HG02981 (cell line): Measurements from ENCODE around the gene TCIRG1.

ENCODE experiments used
- ATAC-seq: cut with Tn5 transposase; IDR thresholded peaks from one replicate; pipeline ENCODE4 v1.9.1; 2021; ENCODE audit warnings: mild to moderate bottlenecking, moderate library complexity; ENCODE audit not compliant: unreplicated experiment

TCIRG1 gene

DNA sequence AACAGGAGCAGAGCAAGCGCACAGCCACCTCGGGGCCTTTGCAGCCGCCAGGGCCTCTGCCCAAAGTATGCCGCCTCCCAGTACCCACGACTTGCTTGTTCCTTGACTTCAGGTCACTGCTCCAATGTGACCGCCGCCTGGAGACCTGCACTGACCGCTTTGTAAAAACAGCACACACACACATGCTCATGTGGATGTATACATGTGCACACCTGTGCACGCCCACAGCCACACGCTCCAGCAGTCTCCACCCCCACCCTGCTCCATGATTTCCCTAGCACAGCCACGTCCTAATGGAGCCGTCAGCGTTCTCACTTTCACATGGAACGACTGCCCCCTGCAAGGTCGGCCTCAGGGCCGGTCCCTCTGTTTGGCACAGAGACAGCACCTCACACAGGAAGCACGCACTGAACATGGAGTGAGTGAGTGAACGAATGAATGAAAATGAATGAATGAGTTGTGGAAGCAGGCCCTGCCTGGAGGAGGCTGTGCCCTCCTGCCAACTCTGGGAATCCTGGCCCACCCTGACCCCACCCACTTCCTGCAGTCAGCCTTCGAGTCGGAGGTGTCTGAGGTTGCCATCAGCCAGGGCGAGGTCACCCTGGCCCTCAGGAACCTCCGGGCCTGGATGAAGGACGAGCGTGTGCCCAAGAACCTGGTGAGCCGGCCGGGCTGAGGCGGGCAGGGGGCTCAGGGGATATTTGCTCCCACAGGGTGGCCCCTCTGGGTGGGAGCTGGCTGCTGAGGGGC lies 20.7 kb upstream of the TCIRG1 start:
- no peak for ATAC-seq

DNA sequence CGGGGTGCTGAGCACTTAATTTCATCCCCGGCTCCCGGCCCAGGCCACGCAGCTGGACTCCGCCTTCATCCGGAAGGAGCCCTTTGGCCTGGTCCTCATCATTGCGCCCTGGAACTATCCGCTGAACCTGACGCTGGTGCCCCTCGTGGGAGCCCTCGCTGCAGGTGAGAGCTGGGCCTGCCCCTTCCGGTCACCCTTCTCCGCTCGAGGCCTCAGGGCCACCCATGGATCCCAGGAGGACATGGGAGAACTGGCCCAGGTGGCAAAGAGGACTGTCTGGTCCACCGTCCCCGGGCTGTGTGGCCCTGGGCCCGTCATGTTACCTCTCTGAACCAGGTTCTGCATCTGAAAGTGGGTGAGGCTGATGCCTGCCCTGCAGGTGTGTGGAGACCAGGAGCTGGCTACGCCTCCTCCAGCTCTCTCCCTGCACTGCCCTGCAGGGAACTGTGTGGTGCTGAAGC lies 20.1 kb upstream of the TCIRG1 start:
- no peak for ATAC-seq

DNA sequence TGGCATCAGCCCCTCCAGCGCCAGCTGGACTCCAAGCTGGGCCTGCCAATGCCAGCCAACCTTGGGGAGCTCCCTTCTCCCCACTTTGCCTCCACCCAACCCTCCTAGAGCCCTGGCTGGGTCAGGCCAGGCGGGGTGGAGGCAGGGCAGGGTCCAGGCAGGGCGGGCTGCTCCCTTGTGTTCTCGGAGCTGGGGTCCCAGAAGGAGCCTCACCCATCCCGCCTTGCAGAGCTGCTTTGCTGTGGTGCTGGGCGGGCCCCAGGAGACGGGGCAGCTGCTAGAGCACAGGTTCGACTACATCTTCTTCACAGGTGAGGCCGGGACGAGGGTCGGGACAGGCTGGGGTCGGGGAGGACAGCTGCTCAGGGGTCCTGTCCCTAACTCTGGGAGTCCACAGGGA lies 19.3 kb upstream of the TCIRG1 start:
- no peak for ATAC-seq

DNA sequence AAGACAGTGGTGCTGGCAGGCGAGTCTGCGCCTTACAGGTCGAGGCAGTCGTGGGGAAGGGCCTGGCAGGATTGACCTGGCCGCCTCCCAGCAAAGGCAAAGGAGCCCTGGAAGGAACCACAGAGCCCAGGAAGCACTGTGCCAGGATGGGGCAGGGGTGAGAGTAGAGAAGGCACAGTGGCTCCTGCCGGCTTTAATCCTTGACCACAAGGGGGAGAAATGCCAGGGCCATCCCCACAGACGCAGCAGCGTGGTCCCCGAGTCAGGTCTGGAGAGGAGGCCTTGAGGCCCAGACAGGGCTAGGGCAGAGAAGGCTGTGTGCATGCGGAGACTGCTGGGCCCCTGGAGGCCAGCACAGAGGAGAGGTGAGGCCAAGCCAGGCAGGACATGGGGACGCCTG lies 18.2 kb upstream of the TCIRG1 start:
- no peak for ATAC-seq

DNA sequence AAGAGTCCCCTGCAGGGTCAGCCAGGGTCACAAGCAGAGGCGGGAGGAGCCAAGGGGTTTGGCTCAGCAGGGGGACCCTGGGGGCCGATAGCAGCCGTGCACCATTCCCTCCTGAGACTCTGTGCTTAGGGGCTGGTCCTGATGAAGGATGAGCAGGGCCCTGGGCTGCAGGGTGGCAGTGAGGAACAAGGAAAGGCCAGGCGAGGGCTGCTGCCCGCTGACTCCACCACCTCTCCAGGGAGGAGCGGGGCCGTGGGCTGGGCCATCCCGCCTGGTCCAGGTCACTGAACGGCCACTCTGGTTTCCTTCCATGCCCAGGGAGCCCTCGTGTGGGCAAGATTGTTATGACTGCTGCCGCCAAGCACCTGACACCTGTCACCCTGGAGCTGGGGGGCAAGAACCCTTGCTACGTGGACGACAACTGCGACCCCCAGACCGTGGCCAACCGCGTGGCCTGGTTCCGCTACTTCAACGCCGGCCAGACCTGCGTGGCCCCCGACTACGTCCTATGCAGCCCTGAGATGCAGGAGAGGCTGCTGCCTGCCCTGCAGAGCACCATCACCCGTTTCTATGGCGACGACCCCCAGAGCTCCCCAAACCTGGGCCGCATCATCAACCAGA lies 17.5 kb upstream of the TCIRG1 start:
- no peak for ATAC-seq

DNA sequence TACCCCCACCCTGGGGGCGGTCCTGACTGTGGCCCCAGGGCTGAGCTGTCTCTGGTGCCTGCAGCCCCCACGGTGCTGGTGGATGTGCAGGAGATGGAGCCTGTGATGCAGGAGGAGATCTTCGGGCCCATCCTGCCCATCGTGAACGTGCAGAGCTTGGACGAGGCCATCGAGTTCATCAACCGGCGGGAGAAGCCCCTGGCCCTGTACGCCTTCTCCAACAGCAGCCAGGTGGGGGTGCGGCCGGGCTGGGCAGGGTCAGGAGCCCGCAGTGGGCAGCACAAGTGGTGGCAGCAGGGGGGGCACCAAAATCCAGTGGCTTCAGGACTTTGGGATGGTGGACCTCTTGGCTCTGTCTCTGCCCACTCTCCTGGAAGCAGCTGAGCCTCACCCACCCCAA lies 16.3 kb upstream of the TCIRG1 start:
- no peak for ATAC-seq

DNA sequence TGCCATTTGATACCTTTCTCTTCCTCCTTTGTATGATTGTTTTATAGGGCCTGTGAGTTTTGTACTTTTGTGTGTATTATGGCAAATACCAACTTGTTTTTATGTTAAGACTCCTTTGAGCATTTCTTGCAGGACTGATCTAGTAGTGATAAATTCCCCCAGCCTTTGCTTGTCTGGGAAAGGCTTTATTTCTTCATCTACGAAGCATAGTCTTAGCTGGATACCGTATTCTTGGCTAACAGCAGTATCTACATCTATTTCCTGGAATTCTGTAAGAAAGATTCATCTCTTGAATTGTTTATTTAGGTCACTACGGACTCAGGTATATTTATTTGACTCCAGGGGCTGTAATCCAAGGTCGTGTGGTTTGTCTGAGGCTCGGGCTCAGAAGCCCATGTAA lies 14.3 kb upstream of the TCIRG1 start:
- ATAC-seq: no peak

DNA sequence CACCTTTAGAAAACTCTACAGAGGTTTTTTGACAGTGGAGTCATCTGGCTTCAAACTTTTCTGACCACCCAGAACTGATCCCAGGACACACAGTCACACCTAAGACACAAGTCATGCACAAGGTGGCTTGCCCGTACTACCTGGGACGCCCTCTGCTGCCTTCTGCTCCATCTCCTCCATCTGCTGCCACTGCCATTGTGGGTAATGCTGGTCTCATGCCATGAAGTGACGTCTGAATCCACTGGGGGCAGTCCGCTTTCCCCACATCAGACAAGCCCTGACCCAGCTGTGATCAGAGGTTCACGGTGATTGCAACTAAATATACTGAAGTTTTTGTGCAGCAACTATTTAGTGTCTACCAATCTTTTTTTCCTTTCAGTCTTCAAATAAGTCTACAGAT lies 13.8 kb upstream of the TCIRG1 start:
- ATAC-seq: no peak

DNA sequence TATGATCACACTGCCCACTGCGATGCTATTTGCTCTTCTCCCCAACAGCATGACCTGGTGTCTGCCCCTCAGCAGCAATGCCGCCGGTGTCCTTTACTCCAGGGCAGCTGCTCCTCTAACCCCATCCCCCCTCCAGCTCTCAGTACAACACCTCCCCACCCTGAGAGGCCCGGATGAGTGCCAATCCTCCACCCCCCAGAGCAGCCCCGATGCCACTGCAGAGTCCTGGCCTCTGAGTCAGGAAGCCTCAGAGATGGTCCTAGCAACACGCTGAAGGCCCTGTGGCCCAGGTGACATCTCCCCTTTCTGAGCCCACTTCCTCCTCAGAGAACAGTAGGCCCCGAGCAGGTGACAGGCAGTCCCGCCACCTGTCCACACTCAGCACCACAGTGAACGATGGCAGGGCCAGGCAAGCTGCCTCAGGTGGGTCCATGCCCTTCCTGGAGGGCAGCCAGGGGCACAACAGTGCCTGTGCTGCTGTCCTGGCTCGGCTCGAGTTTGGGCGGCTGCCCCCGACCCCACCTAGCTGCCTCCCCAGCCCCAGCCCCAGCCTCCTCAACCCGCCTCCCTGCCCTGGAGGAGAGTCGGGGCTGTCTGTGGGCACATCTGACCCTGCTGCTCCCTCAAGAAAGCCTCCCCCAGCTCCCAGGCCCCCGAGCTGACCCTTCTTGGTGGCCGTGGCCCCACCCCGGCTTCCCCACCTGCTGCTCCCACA lies 12.3 kb upstream of the TCIRG1 start:
- no peak for ATAC-seq

DNA sequence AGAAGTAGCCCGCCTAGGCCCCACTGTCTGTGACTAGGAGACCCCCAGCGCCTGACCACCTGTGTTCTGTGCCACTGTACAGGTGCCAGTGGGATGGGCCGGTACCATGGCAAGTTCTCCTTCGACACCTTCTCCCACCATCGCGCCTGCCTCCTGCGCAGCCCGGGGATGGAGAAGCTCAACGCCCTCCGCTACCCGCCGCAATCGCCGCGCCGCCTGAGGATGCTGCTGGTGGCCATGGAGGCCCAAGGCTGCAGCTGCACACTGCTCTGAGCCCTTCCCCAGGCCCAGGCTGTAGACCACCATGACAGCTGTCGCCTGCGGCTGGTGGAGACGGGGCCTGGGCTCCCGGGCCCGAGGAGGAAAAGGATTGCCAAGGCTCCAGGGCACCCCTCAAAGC lies 11.2 kb upstream of the TCIRG1 start:
- no peak for ATAC-seq

DNA sequence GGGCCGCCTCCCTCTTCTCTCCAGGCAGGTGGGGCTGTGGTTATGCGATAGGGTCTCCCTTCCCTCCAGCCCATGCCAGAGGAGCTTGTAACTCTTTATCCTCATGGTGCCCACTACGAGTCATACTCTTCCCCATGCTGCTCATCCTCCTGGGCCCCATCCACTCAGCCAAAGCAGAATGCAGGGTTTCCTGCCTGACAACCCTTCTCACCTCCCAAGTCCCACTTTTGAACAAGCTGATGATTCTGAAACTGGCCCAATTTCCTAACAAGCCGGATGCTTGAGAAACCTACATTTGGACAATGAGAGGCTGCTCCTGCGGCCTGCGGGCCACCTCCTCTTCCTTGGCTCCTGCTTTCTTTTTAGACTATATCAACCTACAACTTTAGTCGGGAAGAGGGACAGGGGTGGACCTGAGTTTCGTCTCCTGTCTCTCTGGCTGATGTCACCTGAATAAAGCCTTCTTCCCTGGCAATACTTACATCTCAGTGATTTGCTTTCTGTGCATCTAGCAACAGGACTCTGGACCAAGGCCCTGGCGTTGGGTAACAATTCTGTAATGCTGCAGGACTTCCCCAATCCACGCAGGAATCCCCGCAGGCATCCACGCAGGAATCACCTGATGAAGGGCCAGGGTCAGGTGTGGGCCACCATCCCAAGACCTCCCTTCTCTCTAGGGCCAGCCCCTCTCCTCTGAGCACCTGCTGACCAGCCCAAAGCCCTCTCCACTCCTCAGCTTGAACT lies 9.9 kb upstream of the TCIRG1 start:
- no peak for ATAC-seq

DNA sequence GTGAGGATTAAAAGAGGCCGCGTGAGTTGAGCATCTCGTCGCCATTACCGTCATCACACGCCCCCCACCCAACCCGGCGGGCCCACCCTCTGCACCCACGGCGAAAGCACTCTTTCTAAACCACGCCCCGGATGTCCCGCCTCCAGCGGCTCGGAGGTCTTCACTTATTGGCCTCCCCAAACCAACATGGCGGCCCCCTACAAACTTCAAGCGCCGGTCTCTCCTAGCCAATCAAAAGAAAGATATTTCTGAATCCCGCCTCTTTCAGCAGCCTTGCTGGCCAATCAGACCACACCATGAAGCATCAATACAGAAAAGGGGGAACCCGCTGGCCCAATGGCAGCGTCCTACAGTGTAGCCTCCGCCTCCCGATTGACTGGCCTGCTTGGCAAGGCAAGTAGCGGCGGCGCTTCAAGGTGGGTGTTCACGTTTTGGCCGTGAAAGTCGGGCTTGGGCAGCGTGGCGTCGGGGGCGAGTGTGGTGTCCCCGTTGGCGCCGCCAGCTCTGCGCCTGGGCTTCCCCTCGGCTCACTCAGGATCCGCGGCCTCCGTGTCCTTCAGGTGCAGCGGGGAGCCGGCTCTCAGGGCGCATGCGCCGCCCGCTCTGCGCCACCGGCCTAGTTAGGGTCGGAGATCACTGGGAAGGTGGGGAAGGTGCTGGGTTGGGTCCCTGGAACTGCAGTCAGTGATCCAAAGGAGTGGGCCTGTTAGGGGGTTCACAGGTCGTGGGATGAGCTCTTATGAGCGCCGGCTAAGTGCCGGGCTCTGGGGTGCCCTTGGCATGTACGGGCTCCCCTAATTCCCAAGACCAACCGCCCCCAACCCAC lies 8.3 kb upstream of the TCIRG1 start, which contains the start of gene NDUFS8:
NDUFS8 (plus strand) TSS at position 364 of the 826 bp plus-strand sequence. CDS start 1,471 bp downstream, outside the sequence.
- ATAC-seq: peak; percentile 92

DNA sequence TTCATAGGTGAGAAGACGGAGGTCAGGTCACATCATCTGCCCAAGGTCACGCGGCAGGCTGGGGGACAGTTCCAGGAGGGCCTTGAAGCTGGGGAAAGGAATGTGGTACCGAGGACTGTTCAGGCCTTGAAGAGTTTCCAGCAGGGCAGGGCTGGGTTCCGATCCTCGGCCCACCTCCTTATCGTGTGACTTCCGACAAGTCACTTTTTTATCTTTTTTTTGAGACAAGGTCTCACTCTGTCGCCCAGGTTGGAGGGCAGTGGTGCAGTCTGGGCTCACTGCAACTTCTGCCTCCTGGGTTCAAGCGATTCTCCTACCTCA lies 7.7 kb upstream of the TCIRG1 start:
- ATAC-seq: no peak

DNA sequence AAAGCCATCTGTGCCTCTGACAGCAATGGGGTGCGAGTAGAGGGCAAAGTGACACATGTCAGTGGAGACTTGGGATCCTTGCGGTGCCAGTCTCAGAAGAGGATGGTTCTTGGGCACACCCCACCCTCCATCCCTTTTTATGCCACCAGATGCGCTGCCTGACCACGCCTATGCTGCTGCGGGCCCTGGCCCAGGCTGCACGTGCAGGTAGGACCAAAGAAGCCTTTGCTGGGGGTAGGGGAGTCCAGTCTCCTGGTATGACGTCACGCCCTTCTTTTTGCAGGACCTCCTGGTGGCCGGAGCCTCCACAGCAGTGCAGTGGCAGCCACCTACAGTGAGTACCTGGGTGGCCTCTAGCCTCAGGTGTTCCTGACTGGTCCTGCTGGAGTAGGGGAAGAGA lies 6.8 kb upstream of the TCIRG1 start:
- no peak for ATAC-seq

DNA sequence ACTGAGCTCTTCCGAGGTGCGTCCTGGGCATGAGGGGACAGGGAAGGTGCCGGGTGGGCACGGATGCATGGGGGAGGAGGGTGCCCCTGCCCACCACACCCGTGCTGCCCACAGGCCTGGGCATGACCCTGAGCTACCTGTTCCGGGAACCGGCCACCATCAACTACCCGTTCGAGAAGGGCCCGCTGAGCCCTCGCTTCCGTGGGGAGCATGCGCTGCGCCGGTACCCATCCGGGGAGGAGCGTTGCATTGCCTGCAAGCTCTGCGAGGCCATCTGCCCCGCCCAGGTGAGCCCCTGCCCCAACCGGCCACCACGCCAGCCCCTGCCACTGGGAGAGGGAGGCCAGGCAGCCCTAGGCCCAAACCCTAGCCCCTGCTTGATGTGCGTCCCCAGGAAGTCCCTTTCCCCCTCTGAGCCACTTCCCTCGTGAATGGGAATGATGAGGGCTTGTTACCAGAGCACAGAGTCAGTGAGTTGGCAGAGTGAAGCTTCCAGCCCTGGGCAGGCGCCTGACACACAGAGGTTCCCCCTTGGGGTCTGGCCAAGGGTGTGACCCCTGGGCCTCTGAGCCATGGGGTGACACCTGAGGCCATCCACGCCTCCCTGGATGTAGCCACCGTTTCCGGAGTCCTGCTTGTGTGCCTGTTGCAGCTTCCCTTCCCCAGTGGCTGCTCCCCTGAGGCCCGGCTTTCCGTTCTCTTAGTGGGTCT lies 5.7 kb upstream of the TCIRG1 start:
- no peak for ATAC-seq

DNA sequence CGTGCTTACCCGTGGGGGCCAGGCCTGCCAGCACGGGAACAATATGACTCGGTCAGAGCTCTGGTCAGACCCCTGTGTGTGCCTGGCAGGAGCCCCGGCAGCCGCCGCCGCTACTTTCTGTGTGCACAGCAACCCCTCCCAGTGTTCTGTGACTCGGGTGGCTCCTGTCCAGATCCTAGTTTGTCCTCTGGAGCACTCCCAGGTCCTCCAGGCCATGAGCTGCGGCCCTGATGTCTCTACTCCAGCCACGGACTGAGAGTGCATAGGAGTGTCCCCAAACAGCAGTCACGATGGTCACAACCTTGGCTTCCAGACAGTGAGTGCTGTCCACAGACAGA lies 5.1 kb upstream of the TCIRG1 start:
- ATAC-seq: no peak

DNA sequence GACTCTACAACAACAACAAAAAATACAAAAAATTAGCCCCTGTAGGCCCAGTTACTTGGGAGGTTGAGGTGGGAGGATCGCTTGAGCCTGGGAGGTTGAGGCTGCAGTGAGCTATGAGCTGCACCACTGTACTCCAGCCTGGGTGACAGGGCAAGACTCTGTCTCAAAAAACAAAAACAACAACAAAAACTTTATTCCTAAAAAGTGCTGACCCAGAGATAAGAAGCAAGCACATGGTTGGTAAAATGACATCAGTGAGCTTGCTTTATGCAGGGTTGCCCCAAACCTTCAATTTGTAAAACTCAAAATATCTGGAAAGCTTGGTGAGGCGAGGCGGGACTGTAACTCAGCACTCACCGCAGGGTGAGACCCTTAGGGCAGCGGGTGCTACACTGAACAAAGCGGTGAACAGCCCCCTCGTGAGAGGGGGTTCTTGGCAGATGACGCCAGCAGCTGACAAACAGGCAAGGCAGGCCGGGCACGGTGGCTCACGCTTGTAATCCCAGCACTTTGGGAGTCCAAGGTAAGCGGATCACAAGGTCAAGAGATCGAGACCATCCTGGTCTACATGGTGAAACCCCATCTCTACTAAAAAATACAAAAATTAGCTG lies 3.5 kb upstream of the TCIRG1 start:
- ATAC-seq: no peak

DNA sequence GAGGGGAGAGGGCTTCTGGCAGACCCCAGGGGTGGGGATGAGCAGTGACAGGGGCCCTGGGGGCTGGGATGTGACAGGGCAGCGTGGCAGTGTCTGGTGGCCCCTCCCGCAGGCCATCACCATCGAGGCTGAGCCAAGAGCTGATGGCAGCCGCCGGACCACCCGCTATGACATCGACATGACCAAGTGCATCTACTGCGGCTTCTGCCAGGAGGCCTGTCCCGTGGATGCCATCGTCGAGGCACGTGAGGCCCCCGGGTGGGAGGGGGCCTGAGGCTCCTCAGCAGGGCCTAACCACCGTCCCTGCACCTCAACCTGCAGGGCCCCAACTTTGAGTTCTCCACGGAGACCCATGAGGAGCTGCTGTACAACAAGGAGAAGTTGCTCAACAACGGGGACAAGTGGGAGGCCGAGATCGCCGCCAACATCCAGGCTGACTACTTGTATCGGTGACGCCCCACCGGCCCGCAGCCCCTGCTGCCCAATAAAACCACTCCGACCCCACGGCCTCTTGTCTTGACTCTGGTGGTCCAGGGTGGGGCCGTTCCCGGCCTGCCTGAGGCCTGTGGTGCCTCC lies 2.6 kb upstream of the TCIRG1 start:
- ATAC-seq: no peak

DNA sequence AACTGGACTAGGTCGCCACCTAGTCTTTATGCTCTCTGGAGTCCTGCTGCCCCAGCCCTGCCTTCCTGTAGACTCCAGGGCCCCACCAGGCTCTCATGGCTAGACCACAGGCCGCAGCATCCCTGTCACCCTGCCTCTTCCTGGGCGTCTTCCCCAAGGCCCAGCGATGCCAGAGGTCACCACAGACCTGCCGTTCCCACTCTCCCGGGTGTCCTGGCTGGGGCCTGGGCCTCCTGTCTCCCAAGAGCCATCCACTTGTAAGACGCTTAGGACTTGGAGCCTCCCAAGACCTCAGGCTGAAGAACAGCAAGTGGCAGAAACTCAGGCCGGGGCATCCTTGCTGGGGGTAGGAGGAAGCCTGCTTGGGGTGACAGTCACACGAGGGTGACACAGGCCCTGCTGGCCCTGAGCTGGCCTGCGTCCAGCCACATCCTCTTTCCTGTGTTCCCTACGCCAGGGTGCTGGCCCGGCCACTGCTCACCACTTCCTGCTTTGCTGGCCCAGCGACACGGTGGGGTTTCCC lies 2.0 kb upstream of the TCIRG1 start:
- ATAC-seq: no peak
